ENCODE results near the gene ZDHHC12.

Gene ZDHHC12

GRCh38 chr9:128723866-128724743, at the start of gene ZDHHC12:
ZDHHC12 (minus strand) TSS chr9:128724127; CDS start chr9:128724093, 34 bp downstream.
- peak; percentile 100 for DNase-seq (ENCODE audit: low spot score)

- DNase-seq (ENCODE audit: low spot score), result no peak
Measured at GRCh38 chr9:128773049-128773448, 49.1 kb upstream of the ZDHHC12 start.

- peak; percentile 97 for DNase-seq (ENCODE audit: low spot score)
Measured at GRCh38 chr9:128771745-128772519, 48.0 kb upstream of the ZDHHC12 start, which contains the start of gene ZER1. ZER1 (minus strand) TSS chr9:128771927; CDS start chr9:128755565, 16,362 bp downstream.

GRCh38 chr9:128771094-128771721, 47.3 kb upstream of the ZDHHC12 start:
- peak; percentile 43 for DNase-seq (ENCODE audit: low spot score)

- DNase-seq (ENCODE audit: low spot score), result no peak
Measured at GRCh38 chr9:128770286-128771030, 46.5 kb upstream of the ZDHHC12 start.

- no peak for DNase-seq (ENCODE audit: low spot score)
Measured at GRCh38 chr9:128768606-128769005, 44.7 kb upstream of the ZDHHC12 start.

GRCh38 chr9:128765499-128765898, 41.6 kb upstream of the ZDHHC12 start:
- DNase-seq (ENCODE audit: low spot score), result no peak

GRCh38 chr9:128764361-128764760, 40.4 kb upstream of the ZDHHC12 start:
- no peak for DNase-seq (ENCODE audit: low spot score)

GRCh38 chr9:128762671-128763449, 38.9 kb upstream of the ZDHHC12 start:
- peak; percentile 32 for DNase-seq (ENCODE audit: low spot score)

- no peak for DNase-seq (ENCODE audit: low spot score)
Measured at GRCh38 chr9:128757602-128758001, 33.7 kb upstream of the ZDHHC12 start.

- no peak for DNase-seq (ENCODE audit: low spot score)
Measured at GRCh38 chr9:128753627-128754026, 29.7 kb upstream of the ZDHHC12 start.

GRCh38 chr9:128750926-128751595, 27.1 kb upstream of the ZDHHC12 start:
- no peak for DNase-seq (ENCODE audit: low spot score)

- no peak for DNase-seq (ENCODE audit: low spot score)
Measured at GRCh38 chr9:128747241-128747640, 23.3 kb upstream of the ZDHHC12 start.

- no peak for DNase-seq (ENCODE audit: low spot score)
Measured at GRCh38 chr9:128743421-128743820, 19.5 kb upstream of the ZDHHC12 start.

- no peak for DNase-seq (ENCODE audit: low spot score)
Measured at GRCh38 chr9:128742401-128742800, 18.5 kb upstream of the ZDHHC12 start.

- DNase-seq (ENCODE audit: low spot score), result no peak
Measured at GRCh38 chr9:128735373-128735772, 11.4 kb upstream of the ZDHHC12 start.

- peak; percentile 97 for DNase-seq (ENCODE audit: low spot score)
Measured at GRCh38 chr9:128733256-128733655, 9.3 kb upstream of the ZDHHC12 start.

GRCh38 chr9:128732576-128732975, 8.6 kb upstream of the ZDHHC12 start:
- no peak for DNase-seq (ENCODE audit: low spot score)

GRCh38 chr9:128731691-128732090, 7.8 kb upstream of the ZDHHC12 start:
- DNase-seq (ENCODE audit: low spot score), result no peak

GRCh38 chr9:128731093-128731492, 7.2 kb upstream of the ZDHHC12 start:
- DNase-seq (ENCODE audit: low spot score), result no peak

Data from HuH-7 (cell line).